Ishikawa (cell line): ENCODE data around the gene ANKRD13A.

Experiments
- CEBPB ChIP-seq: IDR thresholded peaks from 2 replicates; pipeline ENCODE4 v1.6.1; 2012
- CREB1 ChIP-seq: IDR thresholded peaks from 2 replicates; pipeline ENCODE4 v1.6.1; 2012; ENCODE audit warnings: low read depth
- EGR1 ChIP-seq: IDR thresholded peaks from 2 replicates; pipeline ENCODE4 v1.6.1; 2012
- EP300 ChIP-seq: IDR thresholded peaks from 2 replicates; pipeline ENCODE4 v1.6.1; 2012; ENCODE audit warnings: borderline replicate concordance
- FOXM1 ChIP-seq: IDR thresholded peaks from 2 replicates; pipeline ENCODE4 v1.6.1; 2012; ENCODE audit warnings: low read depth, borderline replicate concordance
- NFIC ChIP-seq: IDR thresholded peaks from 2 replicates; pipeline ENCODE4 v1.6.1; 2012
- RAD21 ChIP-seq: IDR thresholded peaks from 2 replicates; pipeline ENCODE4 v1.6.1; 2012; ENCODE audit warnings: low read depth
- TAF1 ChIP-seq: IDR thresholded peaks from 2 replicates; pipeline ENCODE4 v1.6.1; 2012; ENCODE audit warnings: low read depth, mild to moderate bottlenecking
- TCF12 ChIP-seq: IDR thresholded peaks from 2 replicates; pipeline ENCODE4 v1.6.1; 2012; ENCODE audit warnings: low read depth
- TEAD4 ChIP-seq: IDR thresholded peaks from 2 replicates; pipeline ENCODE4 v1.6.1; 2012
- YY1 ChIP-seq: IDR thresholded peaks from 2 replicates; pipeline ENCODE4 v1.6.1; 2012; ENCODE audit warnings: low read depth
- ZBTB7A ChIP-seq: IDR thresholded peaks from 2 replicates; pipeline ENCODE4 v1.6.1; 2012; ENCODE audit warnings: low read depth
- TF ChIP-seq, protein P1 (sequence below): IDR thresholded peaks from 2 replicates; pipeline ENCODE4 v1.6.1; 2012; ENCODE audit warnings: low read depth, mild to moderate bottlenecking
- TF ChIP-seq, protein P2 (sequence below): IDR thresholded peaks from 2 replicates; pipeline ENCODE4 v1.6.1; 2012
- TF ChIP-seq, protein P3 (sequence below): IDR thresholded peaks from 2 replicates; pipeline ENCODE4 v1.6.1; 2012

ANKRD13A gene

DNA sequence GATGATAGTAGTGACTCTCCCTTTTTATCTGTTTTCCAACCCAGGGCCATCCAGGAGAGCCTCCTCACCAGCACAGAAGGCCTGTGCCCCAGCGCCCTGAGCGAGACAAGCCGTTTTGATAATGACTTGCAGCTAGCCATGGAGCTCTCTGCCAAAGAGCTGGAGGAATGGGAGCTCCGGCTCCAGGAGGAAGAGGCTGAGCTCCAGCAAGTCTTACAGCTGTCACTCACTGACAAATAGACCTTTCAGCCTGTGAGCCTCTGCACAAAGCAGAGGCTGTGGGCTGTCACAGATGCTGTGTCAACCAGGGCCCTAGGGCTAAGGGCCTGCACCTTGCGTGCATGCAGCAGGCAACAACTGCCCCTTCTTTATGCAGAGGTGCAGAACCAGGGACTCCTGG, 38.1 kb downstream of the ANKRD13A start:
- no peak for TF ChIP-seq NFIC

DNA sequence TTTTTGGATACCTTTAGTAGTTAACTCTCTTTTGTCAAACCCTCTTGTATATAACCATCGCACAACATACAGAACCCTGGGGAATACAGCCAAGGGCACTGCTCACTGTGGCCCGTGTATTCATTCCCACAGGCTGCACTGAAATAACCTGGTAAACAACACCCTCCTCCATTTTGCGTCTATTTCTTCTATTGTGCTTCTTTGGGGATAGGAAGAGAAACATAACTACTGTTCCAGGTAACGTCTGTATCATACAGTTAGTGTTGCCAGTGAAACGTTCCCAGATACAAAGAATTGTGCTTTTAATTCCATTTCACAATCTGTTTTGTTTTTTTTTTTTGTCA, 39.5 kb downstream of the ANKRD13A start:
- TF ChIP-seq FOXM1 (no peak), YY1 (no peak), TCF12 (no peak), RAD21 (no peak), ZBTB7A (no peak), CEBPB (no peak), NFIC (no peak), TEAD4 (no peak), EGR1 (no peak), EP300 (no peak), TAF1 (no peak), CREB1 (no peak)
- TF ChIP-seq, protein P1, sequence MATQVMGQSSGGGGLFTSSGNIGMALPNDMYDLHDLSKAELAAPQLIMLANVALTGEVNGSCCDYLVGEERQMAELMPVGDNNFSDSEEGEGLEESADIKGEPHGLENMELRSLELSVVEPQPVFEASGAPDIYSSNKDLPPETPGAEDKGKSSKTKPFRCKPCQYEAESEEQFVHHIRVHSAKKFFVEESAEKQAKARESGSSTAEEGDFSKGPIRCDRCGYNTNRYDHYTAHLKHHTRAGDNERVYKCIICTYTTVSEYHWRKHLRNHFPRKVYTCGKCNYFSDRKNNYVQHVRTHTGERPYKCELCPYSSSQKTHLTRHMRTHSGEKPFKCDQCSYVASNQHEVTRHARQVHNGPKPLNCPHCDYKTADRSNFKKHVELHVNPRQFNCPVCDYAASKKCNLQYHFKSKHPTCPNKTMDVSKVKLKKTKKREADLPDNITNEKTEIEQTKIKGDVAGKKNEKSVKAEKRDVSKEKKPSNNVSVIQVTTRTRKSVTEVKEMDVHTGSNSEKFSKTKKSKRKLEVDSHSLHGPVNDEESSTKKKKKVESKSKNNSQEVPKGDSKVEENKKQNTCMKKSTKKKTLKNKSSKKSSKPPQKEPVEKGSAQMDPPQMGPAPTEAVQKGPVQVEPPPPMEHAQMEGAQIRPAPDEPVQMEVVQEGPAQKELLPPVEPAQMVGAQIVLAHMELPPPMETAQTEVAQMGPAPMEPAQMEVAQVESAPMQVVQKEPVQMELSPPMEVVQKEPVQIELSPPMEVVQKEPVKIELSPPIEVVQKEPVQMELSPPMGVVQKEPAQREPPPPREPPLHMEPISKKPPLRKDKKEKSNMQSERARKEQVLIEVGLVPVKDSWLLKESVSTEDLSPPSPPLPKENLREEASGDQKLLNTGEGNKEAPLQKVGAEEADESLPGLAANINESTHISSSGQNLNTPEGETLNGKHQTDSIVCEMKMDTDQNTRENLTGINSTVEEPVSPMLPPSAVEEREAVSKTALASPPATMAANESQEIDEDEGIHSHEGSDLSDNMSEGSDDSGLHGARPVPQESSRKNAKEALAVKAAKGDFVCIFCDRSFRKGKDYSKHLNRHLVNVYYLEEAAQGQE: no peak
- TF ChIP-seq, protein P2, sequence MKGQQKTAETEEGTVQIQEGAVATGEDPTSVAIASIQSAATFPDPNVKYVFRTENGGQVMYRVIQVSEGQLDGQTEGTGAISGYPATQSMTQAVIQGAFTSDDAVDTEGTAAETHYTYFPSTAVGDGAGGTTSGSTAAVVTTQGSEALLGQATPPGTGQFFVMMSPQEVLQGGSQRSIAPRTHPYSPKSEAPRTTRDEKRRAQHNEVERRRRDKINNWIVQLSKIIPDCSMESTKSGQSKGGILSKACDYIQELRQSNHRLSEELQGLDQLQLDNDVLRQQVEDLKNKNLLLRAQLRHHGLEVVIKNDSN: no peak
- TF ChIP-seq, protein P3, sequence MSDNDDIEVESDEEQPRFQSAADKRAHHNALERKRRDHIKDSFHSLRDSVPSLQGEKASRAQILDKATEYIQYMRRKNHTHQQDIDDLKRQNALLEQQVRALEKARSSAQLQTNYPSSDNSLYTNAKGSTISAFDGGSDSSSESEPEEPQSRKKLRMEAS: no peak

DNA sequence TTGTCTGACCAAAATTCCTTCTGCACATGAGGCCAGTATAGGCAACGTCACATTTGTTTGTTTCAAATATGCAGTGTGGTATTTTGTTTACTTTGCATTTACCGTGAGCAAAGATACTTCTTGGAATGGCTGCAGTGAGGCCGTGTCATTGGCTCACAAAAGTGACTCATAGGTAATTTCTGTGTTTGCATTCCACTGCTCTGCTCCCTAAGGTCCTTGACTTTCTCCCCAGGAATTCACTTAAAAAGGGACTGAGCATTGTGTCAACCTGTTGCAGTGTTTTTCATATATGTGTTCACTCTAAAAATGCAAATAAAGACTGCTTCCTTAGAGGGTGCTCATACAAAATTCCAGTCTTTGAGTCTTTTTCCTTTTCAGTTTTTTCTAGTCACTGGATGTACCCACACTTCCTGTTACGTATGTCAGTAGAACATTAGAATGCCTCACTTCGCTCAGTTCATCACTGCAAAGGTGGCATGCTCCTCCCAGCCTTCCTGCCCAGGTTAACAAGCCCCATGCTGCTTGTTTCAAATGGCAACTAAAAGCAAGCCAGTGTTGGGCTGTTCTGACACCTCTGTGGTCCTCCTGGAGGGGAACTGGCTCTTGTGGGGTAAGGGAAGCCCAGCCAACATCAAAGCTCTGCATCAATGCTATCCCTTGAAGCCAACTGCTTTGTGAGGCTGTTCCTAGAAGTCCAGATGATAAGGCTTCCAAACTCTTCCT, 40.0 kb downstream of the ANKRD13A start:
- TF ChIP-seq FOXM1 (peak; percentile 50; the same call in 1 of the 2 replicates), TCF12 (peak; percentile 35; the same call in 1 of the 2 replicates), RAD21 (no peak), TEAD4 (peak; percentile 70; the same call in 1 of the 2 replicates)
- TF ChIP-seq, protein P3: peak; percentile 53; the same call in 1 of the 2 replicates
- TF ChIP-seq, protein P2: no peak

DNA sequence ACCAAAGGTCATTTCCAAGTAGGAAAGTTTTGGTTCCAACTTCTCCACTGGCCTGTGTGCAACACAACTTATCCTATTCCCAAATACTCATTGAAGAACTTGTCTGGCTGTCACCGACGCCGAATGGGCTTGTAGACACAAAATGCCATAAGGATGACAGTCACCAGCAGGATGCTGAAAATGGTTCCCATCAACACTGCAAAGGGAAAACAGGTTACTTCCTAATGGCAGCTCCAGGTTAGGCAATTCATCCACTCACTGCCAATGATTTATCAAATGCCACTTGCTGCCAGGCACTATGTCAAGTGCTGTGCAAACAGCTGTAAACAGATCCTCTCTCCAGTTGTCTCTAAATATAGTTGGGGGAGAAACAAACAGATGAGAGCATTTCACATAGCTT, 43.0 kb downstream of the ANKRD13A start:
- TF ChIP-seq, protein P3: no peak
- no peak for TF ChIP-seq CREB1
- TF ChIP-seq EP300: no peak
- TF ChIP-seq ZBTB7A: no peak
- no peak for TF ChIP-seq NFIC
- TF ChIP-seq TEAD4: no peak
- TF ChIP-seq, protein P2: no peak
- no peak for TF ChIP-seq TCF12
- TF ChIP-seq RAD21: no peak
- TF ChIP-seq YY1: no peak
- no peak for TF ChIP-seq CEBPB
- TF ChIP-seq TAF1: no peak
- TF ChIP-seq EGR1: no peak
- TF ChIP-seq, protein P1: no peak
- TF ChIP-seq FOXM1: no peak

DNA sequence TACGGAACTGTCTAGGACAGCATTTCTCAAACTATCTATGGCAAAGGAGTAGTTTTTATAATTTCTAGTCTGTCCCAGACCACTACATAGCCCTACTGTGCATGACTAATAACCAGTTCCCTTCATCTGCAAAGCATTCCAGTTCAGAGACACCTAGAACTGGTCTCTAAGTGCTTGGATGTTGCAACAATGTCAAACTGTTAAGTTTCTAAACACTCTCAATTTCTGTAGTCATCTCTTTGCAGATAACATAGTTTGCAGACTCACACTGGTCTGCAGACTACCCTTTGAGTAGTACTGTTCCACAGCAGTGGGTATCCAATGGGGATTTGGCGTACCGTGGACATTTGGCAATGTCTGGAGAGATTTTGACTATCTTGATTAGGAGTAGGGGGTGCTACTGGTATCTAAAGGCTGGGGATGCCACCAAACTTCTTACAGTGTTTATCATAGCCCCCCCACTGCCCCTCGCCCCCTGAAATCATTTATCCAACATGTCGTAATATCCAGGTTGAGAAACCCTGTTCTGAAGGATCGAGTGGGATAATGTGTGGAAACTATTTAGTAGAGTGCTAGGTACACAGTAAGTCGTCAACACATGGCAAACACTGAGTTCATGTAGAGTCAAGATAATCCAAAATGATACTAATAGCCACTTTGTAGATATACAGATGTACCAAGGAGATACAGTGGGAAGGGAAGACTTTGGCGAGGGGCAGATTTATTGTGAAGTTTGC, 47.4 kb downstream of the ANKRD13A start:
- TF ChIP-seq, protein P3: no peak
- TF ChIP-seq CEBPB (no peak), EGR1 (no peak), EP300 (no peak), ZBTB7A (no peak), TEAD4 (no peak), CREB1 (no peak), FOXM1 (no peak), RAD21 (no peak), TCF12 (no peak), TAF1 (no peak), YY1 (no peak), NFIC (no peak)
- TF ChIP-seq, protein P1: no peak
- TF ChIP-seq, protein P2: no peak
